Measurements from ENCODE around the gene SCCPDH. TPM values are rescaled to one million over a fixed set of nuclear protein-coding genes. Genes with fewer than 3 reads are reported as not detected.

The SCCPDH gene
- total RNA-seq, 2 donors from 2014 or later = 20.7 to 23.7 TPM

DNA sequence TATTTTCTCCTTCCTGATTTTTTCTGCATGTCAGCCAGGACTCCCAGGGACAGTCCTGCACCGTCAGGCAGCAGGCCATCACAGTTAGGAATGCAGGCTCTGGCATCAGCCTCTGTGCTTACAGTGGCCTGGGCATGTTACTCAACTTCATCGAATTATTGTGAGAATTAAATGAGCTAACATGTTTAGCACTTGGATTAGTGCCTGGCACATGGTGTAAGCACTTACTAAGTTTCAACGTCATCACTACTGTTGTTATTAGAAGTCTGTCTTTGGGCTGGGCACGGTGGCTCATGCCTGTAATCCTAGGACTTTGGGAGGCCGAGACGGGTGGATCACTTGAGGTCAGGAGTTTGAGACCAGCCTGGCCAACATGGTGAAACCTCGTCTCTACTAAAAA, 45.1 kb downstream of the SCCPDH start:
- Mint-ChIP-seq H3K4me1 (ENCODE audit: low read depth) (no peaks in the 10 kb centered on the region), H3K4me3 (no peak overlapping the region), H3K27me3 (ENCODE audit: low read depth) (no peaks in the 10 kb centered on the region), H3K9me3 (no peaks in the 10 kb centered on the region), H3K36me3 (ENCODE audit: insufficient read depth in 2 of 2) (peaks cover 6% of the 10 kb centered on the region in 2 donors), H3K27ac (no peak overlapping the region)
- ATAC-seq (replicated peaks in 1 of 2) (no peak), DNase-seq (no peak)

DNA sequence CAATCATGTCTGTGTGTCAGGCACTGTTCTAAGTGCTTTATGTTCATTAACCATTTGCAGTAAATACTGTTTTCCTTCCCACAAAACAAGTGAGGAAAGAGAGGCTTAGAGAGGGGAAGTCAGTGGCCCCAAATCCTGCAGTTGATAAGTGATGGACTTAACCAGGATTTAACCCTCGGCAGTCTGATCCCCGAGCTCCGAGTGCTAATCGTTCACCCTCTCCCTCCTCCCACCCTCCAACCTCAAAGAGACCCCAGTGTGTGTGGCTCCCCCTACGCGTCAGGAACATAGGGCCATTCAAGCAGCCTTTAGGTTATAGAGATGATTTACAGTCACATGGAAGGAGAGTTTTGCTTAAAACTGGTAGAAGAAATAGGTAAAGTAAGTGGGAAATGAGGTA, 47.2 kb downstream of the SCCPDH start:
- Mint-ChIP-seq H3K4me3 (no peak overlapping the region), H3K4me1 (ENCODE audit: low read depth) (no peaks in the 10 kb centered on the region), H3K27me3 (ENCODE audit: low read depth) (no peaks in the 10 kb centered on the region), H3K9me3 (no peaks in the 10 kb centered on the region), H3K36me3 (ENCODE audit: insufficient read depth in 2 of 2) (peaks cover 6% of the 10 kb centered on the region in 2 donors), H3K27ac (no peak overlapping the region)
- DNase-seq = no peak
- no peak for ATAC-seq (replicated peaks in 1 of 2)

DNA sequence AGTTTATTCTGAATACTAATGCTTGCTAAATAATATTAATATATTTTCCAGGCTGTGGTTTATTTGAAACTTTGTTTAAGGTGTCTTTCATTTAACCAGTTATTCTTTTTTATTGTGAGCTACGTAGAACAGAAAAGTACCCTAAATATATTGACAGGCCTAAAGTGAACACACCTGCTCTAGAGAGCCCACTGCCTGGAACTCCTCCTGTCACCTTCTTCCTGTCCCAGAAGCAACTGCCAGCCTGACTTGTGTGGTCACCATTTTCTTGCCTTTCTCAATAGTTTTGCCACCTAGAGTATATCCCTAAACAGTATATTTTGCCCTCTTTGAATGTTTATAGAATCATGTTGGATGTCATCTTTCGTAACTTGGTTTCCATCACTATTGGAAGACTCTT, 48.5 kb downstream of the SCCPDH start:
- no peaks in the 10 kb centered on the region for H3K9me3 Mint-ChIP-seq
- peaks cover 6% of the 10 kb centered on the region in 2 donors for H3K36me3 Mint-ChIP-seq (ENCODE audit: insufficient read depth in 2 of 2)
- DNase-seq (no peak), ATAC-seq (replicated peaks in 1 of 2) (no peak)
- H3K4me1 Mint-ChIP-seq (ENCODE audit: low read depth) = no peaks in the 10 kb centered on the region
- peak overlapping the region; percentile 22 for H3K27ac Mint-ChIP-seq
- H3K27me3 Mint-ChIP-seq (ENCODE audit: low read depth) = no peaks in the 10 kb centered on the region
- no peak overlapping the region for H3K4me3 Mint-ChIP-seq

DNA sequence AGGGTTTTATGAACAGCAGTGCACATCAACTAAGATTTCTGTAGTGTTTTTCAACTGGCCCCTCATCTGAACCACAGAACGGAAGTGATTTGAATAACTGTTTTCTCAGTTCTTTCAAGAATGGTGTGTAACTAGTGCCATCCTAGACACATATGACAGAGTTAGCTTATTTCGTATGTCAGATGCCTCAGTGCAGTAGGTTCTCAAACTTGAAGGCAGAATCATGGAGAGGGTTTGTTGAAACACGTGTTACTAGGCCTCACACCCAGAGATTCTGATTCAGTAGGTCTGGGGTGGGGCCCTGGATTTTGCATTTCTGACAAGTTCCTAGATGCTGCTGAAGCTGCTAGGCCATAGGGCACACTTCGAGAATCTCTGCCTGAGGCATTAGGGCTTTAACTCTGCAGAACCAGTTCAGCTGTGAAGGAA, 49.0 kb downstream of the SCCPDH start:
- DNase-seq = no peak
- peak in 1 of 2 donors; percentile 58 for ATAC-seq (replicated peaks in 1 of 2)
- Mint-ChIP-seq H3K9me3 (no peaks in the 10 kb centered on the region), H3K27me3 (ENCODE audit: low read depth) (no peaks in the 10 kb centered on the region), H3K4me1 (ENCODE audit: low read depth) (no peaks in the 10 kb centered on the region), H3K4me3 (no peak overlapping the region), H3K36me3 (ENCODE audit: insufficient read depth in 2 of 2) (peaks cover 6% of the 10 kb centered on the region in 2 donors), H3K27ac (peak overlapping the region; percentile 22)

DNA sequence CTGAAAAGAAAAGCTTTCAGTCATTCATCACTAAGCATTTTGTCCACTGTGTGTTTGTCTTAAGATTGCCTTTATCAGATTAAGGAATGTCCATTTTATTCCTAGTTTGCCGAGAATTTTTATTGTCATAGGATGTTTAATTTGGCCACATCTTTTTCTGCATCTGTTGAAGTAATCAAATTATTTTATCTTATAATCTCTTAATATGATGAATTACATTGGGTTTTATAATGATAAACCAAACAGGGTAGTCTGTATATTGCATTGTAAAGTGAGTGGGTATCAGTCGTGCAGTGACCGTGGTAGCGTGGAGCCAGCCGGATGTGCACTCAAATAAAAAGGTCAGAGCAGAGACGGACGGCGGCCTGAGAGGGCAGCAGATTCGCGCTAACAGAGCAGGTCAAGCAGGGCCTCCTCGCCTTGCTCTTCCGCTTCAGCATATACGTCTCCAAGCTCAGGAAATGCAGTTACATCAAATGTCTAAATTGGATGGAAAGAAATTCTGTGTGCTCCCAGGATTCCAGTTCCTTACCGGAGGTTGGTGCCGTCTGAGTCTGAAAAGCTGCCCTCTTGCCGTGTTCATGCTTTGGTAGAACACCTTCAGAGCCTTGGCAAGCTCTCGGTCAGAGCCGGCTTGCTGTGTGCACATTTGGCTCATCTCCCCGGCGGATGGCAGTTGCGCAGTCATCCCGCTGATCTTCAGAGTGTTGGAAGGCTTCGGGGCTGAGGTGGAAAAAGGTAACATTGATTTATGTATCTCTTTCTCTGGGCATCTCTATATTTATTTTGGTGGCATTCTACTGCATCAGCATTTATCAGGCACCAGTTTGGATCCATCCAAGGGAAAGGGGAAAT, 51.5 kb downstream of the SCCPDH start:
- H3K4me1 Mint-ChIP-seq (ENCODE audit: low read depth) = no peaks in the 10 kb centered on the region
- no peak overlapping the region for H3K27ac Mint-ChIP-seq
- peaks cover 5 to 6% of the 10 kb centered on the region in 2 donors for H3K36me3 Mint-ChIP-seq (ENCODE audit: insufficient read depth in 2 of 2)
- H3K27me3 Mint-ChIP-seq (ENCODE audit: low read depth) = no peaks in the 10 kb centered on the region
- no peak overlapping the region for H3K4me3 Mint-ChIP-seq
- ATAC-seq (replicated peaks in 1 of 2) (no peak), DNase-seq (no peak)
- H3K9me3 Mint-ChIP-seq = no peaks in the 10 kb centered on the region

DNA sequence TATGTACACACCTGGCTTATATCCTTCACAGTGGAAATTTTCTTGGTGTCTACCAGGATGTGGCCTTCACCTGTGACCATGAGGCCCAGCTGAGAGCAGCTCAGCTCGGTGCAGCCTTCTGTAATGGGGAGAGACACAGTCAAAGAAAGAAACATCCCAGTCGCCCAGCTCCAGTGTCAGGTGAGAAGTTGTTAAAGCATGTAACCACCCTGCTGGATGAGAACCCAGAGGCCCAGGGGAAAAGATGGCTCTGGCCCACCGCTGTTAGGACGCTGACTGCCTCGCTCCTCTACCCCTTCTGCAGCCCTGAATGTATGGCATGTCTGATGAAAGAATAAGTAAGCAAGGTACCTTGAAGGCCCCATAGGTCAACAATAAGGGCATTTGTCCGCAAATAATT, 52.7 kb downstream of the SCCPDH start:
- peaks cover 5 to 6% of the 10 kb centered on the region in 2 donors for H3K36me3 Mint-ChIP-seq (ENCODE audit: insufficient read depth in 2 of 2)
- no peaks in the 10 kb centered on the region for H3K9me3 Mint-ChIP-seq
- no peak for DNase-seq
- no peak for ATAC-seq (replicated peaks in 1 of 2)
- no peaks in the 10 kb centered on the region for H3K27me3 Mint-ChIP-seq (ENCODE audit: low read depth)
- no peak overlapping the region for H3K27ac Mint-ChIP-seq
- peaks cover under 1% of the 10 kb centered on the region for H3K4me1 Mint-ChIP-seq (ENCODE audit: low read depth)
- H3K4me3 Mint-ChIP-seq = no peak overlapping the region

DNA sequence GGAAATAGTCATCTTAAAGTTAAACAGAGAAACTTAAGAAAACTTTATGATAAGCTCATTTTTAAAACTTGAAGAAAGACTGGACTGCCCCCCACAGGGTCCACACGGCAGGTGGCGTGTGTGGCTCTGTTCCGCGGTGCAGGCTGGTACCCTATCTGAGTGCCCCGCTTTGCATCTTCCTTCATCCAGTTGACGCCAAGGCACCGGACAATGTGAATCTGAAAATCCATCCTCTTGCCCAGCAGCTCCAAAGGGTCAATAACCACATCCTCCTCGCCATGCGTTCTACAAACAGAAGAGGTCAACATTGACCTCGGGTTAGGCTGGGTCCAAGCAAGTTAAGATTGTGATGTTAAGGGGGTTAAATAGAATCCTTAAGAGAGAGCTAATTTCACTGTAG, 54.5 kb downstream of the SCCPDH start:
- H3K27me3 Mint-ChIP-seq (ENCODE audit: low read depth) = no peaks in the 10 kb centered on the region
- DNase-seq (no peak), ATAC-seq (replicated peaks in 1 of 2) (no peak)
- H3K4me1 Mint-ChIP-seq (ENCODE audit: low read depth) = peaks cover 13% of the 10 kb centered on the region
- H3K36me3 Mint-ChIP-seq (ENCODE audit: insufficient read depth in 2 of 2) = peaks cover 0 to 3% of the 10 kb centered on the region in 2 donors
- no peak overlapping the region for H3K4me3 Mint-ChIP-seq
- no peak overlapping the region for H3K27ac Mint-ChIP-seq
- H3K9me3 Mint-ChIP-seq = no peaks in the 10 kb centered on the region

DNA sequence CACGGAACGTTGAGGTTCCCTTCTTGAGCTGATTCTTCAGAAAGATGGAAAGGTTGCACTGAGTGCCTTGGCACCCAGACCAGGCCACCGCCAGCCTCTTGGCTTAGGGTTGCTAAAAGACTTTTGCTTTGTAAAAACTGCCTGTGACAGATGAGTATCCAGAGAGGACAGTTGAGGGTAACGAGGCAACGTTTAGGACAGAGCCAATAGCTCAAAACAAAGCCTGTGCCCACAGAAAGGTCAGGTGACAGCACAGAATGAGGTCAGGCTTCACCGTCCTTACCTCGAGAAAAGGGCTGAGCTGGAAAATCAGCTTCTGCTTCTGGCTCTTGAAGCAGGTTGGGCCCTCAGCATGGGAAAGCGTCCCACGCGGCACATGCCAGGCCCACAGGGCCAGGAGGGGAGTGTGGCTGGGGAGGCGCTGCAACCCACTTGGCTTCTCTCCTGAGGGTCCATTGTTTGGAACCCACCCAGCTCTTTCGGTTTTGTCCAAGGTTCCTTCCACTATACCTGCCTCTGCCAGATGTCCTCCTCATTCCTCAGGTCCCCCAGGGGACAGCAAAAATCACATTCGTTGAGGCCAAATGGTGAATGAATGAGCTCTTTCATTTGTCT, 55.5 kb downstream of the SCCPDH start:
- Mint-ChIP-seq H3K27ac (no peak overlapping the region), H3K9me3 (no peaks in the 10 kb centered on the region), H3K4me1 (ENCODE audit: low read depth) (peaks cover 23% of the 10 kb centered on the region), H3K36me3 (ENCODE audit: insufficient read depth in 2 of 2) (no peaks in the 10 kb centered on the region), H3K27me3 (ENCODE audit: low read depth) (no peaks in the 10 kb centered on the region), H3K4me3 (no peak overlapping the region)
- DNase-seq = no peak
- no peak for ATAC-seq (replicated peaks in 1 of 2)

DNA sequence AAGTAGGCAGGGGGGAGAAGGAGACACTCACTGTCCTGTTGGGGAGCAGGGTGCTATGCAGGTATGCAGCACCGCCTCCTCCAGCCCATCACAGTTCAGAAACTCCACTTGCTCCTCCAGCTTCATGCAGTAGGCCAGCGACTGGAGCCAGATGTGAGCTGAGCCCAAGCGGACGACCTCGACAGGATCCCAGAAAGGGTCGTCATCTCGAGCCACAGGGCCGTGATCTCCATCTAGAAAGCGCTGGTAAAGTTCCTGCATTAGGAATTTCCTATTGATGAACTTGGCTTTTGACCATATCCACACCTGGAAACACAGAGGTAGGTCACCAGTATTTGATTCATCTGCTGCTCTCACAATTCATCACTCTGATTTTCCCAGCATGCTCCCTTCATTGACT, 56.1 kb downstream of the SCCPDH start:
- no peaks in the 10 kb centered on the region for H3K27me3 Mint-ChIP-seq (ENCODE audit: low read depth)
- peaks cover 26% of the 10 kb centered on the region for H3K4me1 Mint-ChIP-seq (ENCODE audit: low read depth)
- H3K9me3 Mint-ChIP-seq = no peaks in the 10 kb centered on the region
- ATAC-seq (replicated peaks in 1 of 2) (no peak), DNase-seq (no peak)
- H3K36me3 Mint-ChIP-seq (ENCODE audit: insufficient read depth in 2 of 2) = peaks cover 0 to 1% of the 10 kb centered on the region in 2 donors
- H3K27ac Mint-ChIP-seq = no peak overlapping the region
- H3K4me3 Mint-ChIP-seq = no peak overlapping the region

DNA sequence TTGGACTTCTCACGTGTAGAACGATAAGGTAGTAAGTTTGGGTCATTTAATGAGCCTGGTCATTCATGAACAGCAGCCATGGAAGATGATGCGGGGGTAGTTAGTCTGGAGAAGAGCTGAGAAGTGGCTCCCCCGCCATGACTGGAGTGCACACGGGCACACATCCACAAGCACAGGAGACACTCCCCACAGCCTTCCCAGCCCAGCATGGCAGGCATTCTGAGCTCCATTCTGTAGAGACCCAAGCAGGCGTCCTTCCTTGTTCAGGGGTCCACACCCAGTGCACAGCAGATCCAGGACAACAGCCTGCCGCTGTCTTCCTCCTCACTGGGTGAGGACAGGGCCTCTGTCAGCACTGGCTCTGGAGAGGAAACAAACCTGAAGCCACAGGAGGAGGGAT, 57.0 kb downstream of the SCCPDH start:
- peaks cover 26% of the 10 kb centered on the region for H3K4me1 Mint-ChIP-seq (ENCODE audit: low read depth)
- DNase-seq (no peak), ATAC-seq (replicated peaks in 1 of 2) (no peak)
- H3K36me3 Mint-ChIP-seq (ENCODE audit: insufficient read depth in 2 of 2) = peaks cover 0 to 4% of the 10 kb centered on the region in 2 donors
- no peaks in the 10 kb centered on the region for H3K27me3 Mint-ChIP-seq (ENCODE audit: low read depth)
- H3K4me3 Mint-ChIP-seq = no peak overlapping the region
- peaks cover 0 to 2% of the 10 kb centered on the region in 2 donors for H3K9me3 Mint-ChIP-seq
- H3K27ac Mint-ChIP-seq = no peak overlapping the region

DNA sequence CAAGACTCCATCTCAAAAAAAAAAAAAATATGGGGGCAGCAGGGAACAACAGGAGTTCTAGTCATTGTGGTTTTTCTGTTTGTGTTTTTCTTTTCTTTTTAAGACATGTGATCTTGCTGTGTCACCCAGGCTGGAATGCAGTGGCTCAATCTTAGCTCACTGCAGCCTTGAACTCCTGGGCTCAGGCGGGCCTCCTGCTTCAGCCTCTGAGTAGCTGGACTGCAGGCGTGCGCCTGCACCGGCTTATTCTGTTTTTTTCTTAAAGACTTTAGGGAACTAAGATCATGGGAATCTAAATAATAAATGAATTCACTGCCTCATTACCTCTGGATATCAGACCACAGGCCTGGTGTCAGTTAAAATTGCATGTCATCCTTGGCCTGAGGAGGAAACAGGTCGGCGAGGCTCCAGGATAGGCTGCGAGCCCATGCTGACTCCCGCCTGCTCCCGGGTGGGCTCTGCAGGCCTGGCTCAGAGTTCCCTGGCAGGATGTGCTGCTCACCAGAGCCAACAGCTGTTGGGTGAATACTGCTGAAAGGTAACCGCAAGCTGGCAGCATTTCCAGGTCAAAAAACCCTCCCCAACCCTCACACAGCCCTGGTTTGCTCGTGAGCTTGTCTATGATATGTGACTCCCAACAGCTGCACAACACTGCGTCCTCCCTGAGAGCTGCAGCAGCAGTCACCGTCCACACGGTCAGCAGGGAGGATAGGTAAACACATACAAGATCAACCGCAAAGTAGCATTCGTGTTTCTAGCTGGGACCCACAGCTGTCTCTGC, 58.1 kb downstream of the SCCPDH start:
- peak in 1 of 2 donors; percentile 40 for ATAC-seq (replicated peaks in 1 of 2)
- Mint-ChIP-seq H3K4me1 (ENCODE audit: low read depth) (peaks cover 26% of the 10 kb centered on the region), H3K4me3 (no peak overlapping the region), H3K27ac (no peak overlapping the region), H3K27me3 (ENCODE audit: low read depth) (no peaks in the 10 kb centered on the region), H3K9me3 (peaks cover 0 to 2% of the 10 kb centered on the region in 2 donors), H3K36me3 (ENCODE audit: insufficient read depth in 2 of 2) (peaks cover 0 to 4% of the 10 kb centered on the region in 2 donors)
- DNase-seq = no peak

DNA sequence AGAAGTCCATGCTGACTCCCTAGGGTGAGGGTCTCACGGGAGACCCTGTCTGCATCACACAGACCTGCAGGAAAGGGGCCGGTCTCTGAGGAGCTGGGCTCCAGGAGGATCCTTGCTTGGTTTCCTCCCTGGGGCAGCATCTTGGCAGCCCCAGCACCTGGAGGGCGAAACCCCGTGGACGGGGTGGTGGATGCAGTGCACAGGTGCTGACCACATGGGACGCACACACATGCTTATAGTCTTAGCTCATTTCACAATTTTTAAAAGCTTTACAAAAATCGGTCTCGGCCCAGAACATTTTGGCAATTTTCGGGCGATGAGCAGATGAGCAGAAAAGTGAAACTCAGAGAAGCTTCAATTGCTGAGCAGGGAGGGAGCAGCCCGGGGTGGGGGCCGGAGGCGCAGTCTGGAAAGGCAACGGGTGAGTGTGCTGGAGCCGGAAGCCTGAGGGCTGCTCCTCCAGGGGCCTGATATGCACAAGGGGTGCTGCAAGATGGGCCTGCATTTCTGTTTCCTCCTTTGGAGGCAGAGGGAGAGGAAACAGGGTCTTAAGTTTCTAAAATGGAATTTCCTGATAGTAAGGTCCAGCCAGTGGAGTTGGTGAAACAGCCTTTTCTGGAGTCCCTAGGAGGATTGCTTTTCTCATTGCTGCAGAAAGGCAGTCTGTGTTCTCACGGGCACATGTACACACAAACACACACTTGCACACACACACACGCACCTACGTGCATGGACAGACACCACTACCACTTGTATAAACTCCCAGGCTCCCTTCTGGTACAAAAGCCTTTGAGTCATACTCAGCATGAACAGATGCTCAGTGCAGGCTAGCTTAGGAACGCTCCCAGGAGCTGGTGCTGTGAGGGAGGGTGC, 60.6 kb downstream of the SCCPDH start:
- Mint-ChIP-seq H3K27me3 (ENCODE audit: low read depth) (peaks cover 5% of the 10 kb centered on the region), H3K9me3 (peaks cover 0 to 2% of the 10 kb centered on the region in 2 donors), H3K4me1 (ENCODE audit: low read depth) (peaks cover 26% of the 10 kb centered on the region), H3K27ac (no peak overlapping the region), H3K4me3 (peak overlapping the region; percentile 34 to 46), H3K36me3 (ENCODE audit: insufficient read depth in 2 of 2) (peaks cover 0 to 4% of the 10 kb centered on the region in 2 donors)
- ATAC-seq (replicated peaks in 1 of 2) = peak; percentile 41 to 48
- DNase-seq = no peak

All from activated T-cell treated with anti-CD3 and anti-CD28 coated beads, Interleukin-2, amount 50 U/mL, for 72 hours (primary cell).